ENCODE measurements around the gene ZFP36L2. TPM values are rescaled to one million over a fixed set of nuclear protein-coding genes. Genes with fewer than 3 reads are reported as not detected.

Gene ZFP36L2
- total RNA-seq, 3 donors from 2014 or later, result 111 to 155 (median 124) TPM

DNA sequence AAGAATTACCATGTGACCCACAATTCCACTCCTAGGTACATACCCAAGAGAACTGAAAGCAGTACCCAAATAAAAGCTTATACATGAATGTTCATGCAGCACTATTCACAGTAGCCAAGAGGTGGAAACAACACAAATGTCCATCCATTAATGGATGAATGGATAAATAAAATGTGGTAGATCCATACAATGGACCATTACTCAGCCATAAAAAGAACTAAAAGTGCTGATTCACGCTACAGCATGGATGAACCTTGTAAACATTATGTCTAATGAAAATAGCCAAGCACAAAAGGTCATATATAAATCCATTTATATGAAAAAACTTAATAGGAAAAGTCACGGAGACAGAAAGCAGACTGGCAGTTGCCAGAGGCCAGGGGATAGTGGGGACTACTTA is 23.6 kb upstream of the ZFP36L2 start:
- intact Hi-C loops (cut with DNase I; ENCODE audit: low total_unique reads), result no loop called here
- no peak for DNase-seq (ENCODE audit: low spot score in 2 of 2)
- Histone ChIP-seq H3K27ac (peak overlapping the region; percentile 48 to 81), H3K4me3 (no peak overlapping the region), H3K4me1 (peaks cover 0 to under 1% of the 10 kb centered on the region in 2 donors), H3K27me3 (no peaks in the 10 kb centered on the region), H3K36me3 (no peaks in the 10 kb centered on the region), H3K9me3 (no peaks in the 10 kb centered on the region)
- no peak for TF ChIP-seq POLR2A (IDR thresholded peaks at IDR 0.05)
- TF ChIP-seq, protein P1, sequence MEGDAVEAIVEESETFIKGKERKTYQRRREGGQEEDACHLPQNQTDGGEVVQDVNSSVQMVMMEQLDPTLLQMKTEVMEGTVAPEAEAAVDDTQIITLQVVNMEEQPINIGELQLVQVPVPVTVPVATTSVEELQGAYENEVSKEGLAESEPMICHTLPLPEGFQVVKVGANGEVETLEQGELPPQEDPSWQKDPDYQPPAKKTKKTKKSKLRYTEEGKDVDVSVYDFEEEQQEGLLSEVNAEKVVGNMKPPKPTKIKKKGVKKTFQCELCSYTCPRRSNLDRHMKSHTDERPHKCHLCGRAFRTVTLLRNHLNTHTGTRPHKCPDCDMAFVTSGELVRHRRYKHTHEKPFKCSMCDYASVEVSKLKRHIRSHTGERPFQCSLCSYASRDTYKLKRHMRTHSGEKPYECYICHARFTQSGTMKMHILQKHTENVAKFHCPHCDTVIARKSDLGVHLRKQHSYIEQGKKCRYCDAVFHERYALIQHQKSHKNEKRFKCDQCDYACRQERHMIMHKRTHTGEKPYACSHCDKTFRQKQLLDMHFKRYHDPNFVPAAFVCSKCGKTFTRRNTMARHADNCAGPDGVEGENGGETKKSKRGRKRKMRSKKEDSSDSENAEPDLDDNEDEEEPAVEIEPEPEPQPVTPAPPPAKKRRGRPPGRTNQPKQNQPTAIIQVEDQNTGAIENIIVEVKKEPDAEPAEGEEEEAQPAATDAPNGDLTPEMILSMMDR (IDR thresholded peaks at IDR 0.05), result no peak
- no peak for TF ChIP-seq POLR2AphosphoS5 (IDR thresholded peaks at IDR 0.05)

DNA sequence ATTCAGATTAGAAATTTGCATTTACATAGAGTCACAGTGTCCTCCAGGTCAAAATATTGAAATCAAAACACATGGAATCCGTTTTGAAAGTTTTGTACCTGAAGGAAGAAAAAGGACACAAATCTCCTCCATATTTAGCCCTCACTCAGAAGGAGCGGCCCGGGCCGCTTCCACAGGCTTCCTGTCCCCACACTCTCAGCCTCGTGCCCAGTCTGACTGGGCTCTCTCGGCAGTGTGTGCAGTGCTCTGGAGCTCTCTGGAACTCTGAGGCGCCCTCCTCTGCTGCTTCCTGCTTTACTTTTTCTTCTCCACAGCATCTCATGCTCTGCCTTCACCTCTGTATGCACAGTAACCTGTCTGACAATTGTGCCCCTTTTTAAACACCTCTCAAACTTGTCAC is 22.2 kb upstream of the ZFP36L2 start:
- no peak for DNase-seq (ENCODE audit: low spot score in 2 of 2)
- intact Hi-C loops (cut with DNase I; ENCODE audit: low total_unique reads), result no loop called here
- TF ChIP-seq POLR2A (IDR thresholded peaks at IDR 0.05) (no peak), POLR2AphosphoS5 (IDR thresholded peaks at IDR 0.05) (no peak)
- TF ChIP-seq, protein P1 (IDR thresholded peaks at IDR 0.05), result no peak
- Histone ChIP-seq H3K27me3 (no peaks in the 10 kb centered on the region), H3K4me3 (no peak overlapping the region), H3K4me1 (no peaks in the 10 kb centered on the region), H3K27ac (no peak overlapping the region), H3K9me3 (no peaks in the 10 kb centered on the region), H3K36me3 (no peaks in the 10 kb centered on the region)

DNA sequence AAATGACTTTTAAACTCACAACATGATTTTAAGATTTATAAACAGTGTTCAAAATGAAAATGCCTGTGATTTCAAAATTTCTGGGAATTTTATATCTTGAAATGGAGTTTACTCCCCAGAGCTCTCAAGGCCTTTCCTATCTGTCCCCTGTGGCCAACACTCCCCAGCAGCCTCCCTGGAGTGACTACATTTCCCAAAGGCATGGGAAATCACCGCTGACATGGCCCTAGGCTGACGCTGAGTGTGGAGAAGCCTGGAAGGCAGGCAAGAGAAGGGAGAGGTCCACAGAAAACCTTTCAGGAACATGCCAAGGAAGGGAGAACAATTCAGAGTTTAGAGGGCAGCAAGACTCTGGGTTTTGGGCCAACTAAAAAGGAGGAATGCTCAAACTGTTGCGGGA is 20.2 kb upstream of the ZFP36L2 start:
- H3K27ac ChIP-seq, result no peak overlapping the region
- DNase-seq (ENCODE audit: low spot score in 2 of 2), result no peak

GRCh38 chr2:43241558-43241957 is 15.2 kb upstream of the ZFP36L2 start:
- H3K4me1 ChIP-seq, result no peaks in the 10 kb centered on the region
- no peak overlapping the region for H3K4me3 ChIP-seq
- DNase-seq (ENCODE audit: low spot score in 2 of 2), result no peak
- H3K36me3 ChIP-seq, result no peaks in the 10 kb centered on the region
- intact Hi-C loops (cut with DNase I; ENCODE audit: low total_unique reads), result no loop called here
- no peaks in the 10 kb centered on the region for H3K27me3 ChIP-seq
- no peak for TF ChIP-seq POLR2AphosphoS5 (IDR thresholded peaks at IDR 0.05)
- no peak for TF ChIP-seq POLR2A (IDR thresholded peaks at IDR 0.05)
- TF ChIP-seq, protein P1 (IDR thresholded peaks at IDR 0.05), result no peak
- H3K27ac ChIP-seq, result no peak overlapping the region
- no peaks in the 10 kb centered on the region for H3K9me3 ChIP-seq

More for the DNA sequence above, 20.2 kb upstream of the ZFP36L2 start:
- no peaks in the 10 kb centered on the region for H3K9me3 ChIP-seq
- no peak for TF ChIP-seq POLR2A (IDR thresholded peaks at IDR 0.05)
- TF ChIP-seq, protein P1 (IDR thresholded peaks at IDR 0.05), result no peak
- TF ChIP-seq POLR2AphosphoS5 (IDR thresholded peaks at IDR 0.05), result no peak
- H3K36me3 ChIP-seq, result no peaks in the 10 kb centered on the region
- no peak overlapping the region for H3K4me3 ChIP-seq
- intact Hi-C loops (cut with DNase I; ENCODE audit: low total_unique reads), result no loop called here
- no peaks in the 10 kb centered on the region for H3K4me1 ChIP-seq
- no peaks in the 10 kb centered on the region for H3K27me3 ChIP-seq

- H3K27me3 ChIP-seq, result no peaks in the 10 kb centered on the region
- TF ChIP-seq POLR2AphosphoS5 (IDR thresholded peaks at IDR 0.05) (no peak), POLR2A (IDR thresholded peaks at IDR 0.05) (no peak)
- TF ChIP-seq, protein P1 (IDR thresholded peaks at IDR 0.05), result no peak
- intact Hi-C loops (cut with DNase I; ENCODE audit: low total_unique reads), result no loop called here
- H3K4me3 ChIP-seq, result no peak overlapping the region
- H3K9me3 ChIP-seq, result no peaks in the 10 kb centered on the region
- no peaks in the 10 kb centered on the region for H3K36me3 ChIP-seq
- peak overlapping the region in 1 of 2 donors; percentile 28 for H3K27ac ChIP-seq
- no peak for DNase-seq (ENCODE audit: low spot score in 2 of 2)
- no peaks in the 10 kb centered on the region for H3K4me1 ChIP-seq
Measured at GRCh38 chr2:43240766-43241150, 14.4 kb upstream of the ZFP36L2 start.
